Measurements from ENCODE around the gene PDLIM7.

DNA sequence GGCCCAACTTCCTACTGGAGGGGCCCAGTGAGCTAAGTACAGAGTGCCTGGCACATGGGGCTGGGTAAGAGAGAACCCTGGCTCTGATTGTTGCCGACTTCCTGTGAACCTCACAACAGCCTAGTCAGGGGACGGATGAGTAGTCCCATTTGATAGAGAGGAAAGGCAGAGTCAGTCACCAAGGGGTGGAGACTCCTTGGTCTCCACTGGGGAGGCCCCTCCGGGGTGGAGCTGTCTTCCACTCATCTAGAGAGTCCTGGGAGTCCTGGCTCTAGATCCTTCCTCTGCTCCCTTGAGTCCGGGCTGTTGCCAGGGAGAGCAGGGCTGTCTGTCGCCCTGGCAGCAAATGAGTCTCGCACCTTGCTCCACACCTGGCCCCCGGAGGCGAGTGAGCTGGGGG lies 63.0 kb downstream of the PDLIM7 start:
- TF ChIP-seq CTCF (IDR thresholded peaks at IDR 0.05), result no peak
- no peak for TF ChIP-seq ZFX (IDR thresholded peaks at IDR 0.05; ENCODE audit: borderline replicate concordance)
